HG03565 (cell line): ENCODE results near the gene TMEM170B.

Experiments used
- ATAC-seq: cut with Tn5 transposase; IDR thresholded peaks from one replicate; pipeline ENCODE4 v1.9.1; 2021; ENCODE audit warnings: mild to moderate bottlenecking, moderate library complexity; ENCODE audit not compliant: unreplicated experiment

The TMEM170B gene

GRCh38 chr6:11613858-11614257, 76.3 kb downstream of the TMEM170B start:
- ATAC-seq = no peak

- ATAC-seq = no peak
Measured at GRCh38 chr6:11614534-11615213, 77.1 kb downstream of the TMEM170B start.

GRCh38 chr6:11615214-11615602, 77.7 kb downstream of the TMEM170B start:
- no peak for ATAC-seq

GRCh38 chr6:11616200-11616611, 78.7 kb downstream of the TMEM170B start:
- no peak for ATAC-seq

GRCh38 chr6:11618533-11618932, 81.0 kb downstream of the TMEM170B start:
- ATAC-seq = no peak

- ATAC-seq = no peak
Measured at GRCh38 chr6:11621119-11621518, 83.6 kb downstream of the TMEM170B start.

GRCh38 chr6:11622156-11622555, 84.6 kb downstream of the TMEM170B start:
- ATAC-seq = no peak

- ATAC-seq = no peak
Measured at GRCh38 chr6:11623272-11623671, 85.7 kb downstream of the TMEM170B start.

GRCh38 chr6:11625302-11625701, 87.8 kb downstream of the TMEM170B start:
- no peak for ATAC-seq

GRCh38 chr6:11626356-11626755, 88.8 kb downstream of the TMEM170B start:
- ATAC-seq = no peak

GRCh38 chr6:11628562-11628961, 91.0 kb downstream of the TMEM170B start:
- no peak for ATAC-seq

- ATAC-seq = no peak
Measured at GRCh38 chr6:11631008-11631407, 93.5 kb downstream of the TMEM170B start.

GRCh38 chr6:11631539-11631938, 94.0 kb downstream of the TMEM170B start:
- no peak for ATAC-seq

- no peak for ATAC-seq
Measured at GRCh38 chr6:11632231-11632630, 94.7 kb downstream of the TMEM170B start.

GRCh38 chr6:11632795-11633511, 95.4 kb downstream of the TMEM170B start:
- ATAC-seq = no peak
